Myometrial cell (primary cell): ENCODE results near the gene KIF5C. TPM values are rescaled to one million over a fixed set of nuclear protein-coding genes. Genes with fewer than 3 reads are reported as not detected.

Experiments
- total RNA-seq: library from RNA; depleted of rRNA; stranded (reverse); fragments of >200 nt; gene quantifications from 2 replicates; pipeline ENCODE4 v1.2.3, GENCODE V29; 2015

The KIF5C gene
- 0.18 and 0.29 TPM in 2 replicates for total RNA-seq

DNA sequence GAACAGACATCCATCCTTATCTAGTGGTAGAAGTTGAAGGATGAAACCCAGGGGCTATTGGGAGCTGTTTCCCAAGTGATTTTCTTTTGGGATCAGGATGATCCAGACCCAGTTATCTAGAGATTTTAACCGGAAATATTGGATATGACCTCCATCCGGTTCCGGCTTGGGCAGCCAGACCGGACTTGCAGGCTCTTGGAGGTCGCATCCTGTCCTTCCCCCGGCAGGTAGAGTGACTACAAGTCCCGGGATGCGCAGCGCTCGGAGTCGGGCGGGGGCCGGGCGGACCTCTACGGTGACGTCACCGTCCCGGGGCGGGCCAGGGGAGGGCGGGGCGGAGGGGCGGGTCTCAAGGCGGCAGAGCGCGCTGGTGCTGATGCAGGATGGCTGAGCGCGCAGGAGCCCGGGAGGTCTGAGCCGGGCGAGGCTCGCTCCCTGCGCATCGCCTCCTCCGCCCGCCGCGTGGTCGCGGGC, at the start of gene KIF5C:
KIF5C (plus strand) TSS at position 360 of the 474 bp plus-strand sequence. CDS start 391 bp downstream, outside the sequence.

DNA sequence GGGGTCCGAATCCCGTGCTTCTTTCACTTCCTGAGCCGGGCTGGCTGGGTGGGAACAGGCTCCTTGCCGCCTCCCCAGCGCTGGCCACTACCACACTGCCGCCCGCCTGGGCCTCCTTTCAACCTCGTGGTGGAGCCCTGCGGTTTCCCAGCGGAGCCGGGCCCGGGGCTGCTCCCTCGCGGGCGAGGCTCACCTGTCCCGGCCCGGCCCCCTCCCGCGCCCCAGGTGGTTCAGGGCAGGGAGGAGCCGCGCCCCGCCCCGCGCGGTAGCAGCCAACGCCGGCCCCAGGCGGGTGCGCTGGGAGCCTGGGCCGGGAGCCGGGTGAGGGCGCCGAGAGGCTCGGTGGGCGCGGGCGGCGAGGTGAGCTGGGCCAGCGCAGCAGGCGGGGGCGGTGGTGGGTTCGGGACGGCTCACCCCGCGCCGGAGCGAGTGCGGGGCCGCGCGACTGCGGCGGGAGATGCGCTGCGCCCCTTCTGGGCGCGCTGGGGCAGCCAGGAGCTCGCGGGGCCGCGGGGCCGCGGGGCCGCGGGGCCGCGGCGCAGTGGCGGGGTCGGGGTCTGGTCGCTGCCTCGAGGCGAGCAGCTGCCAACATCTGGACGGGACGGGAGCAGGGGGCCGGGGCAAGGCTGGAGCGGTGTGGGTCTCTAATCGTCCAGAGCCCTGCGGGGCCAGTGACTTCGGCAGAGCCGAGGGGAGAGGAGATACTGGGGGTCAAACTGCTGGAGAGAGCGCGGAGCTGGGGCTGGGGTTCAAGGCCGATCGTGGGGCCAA, 163.6 kb downstream of the KIF5C start, which contains the start of gene LYPD6B:
LYPD6B (plus strand) TSS at position 258 of the 771 bp plus-strand sequence. CDS start 92,250 bp downstream, outside the sequence.

Other genes starting within 250 kb of the KIF5C start
- 8.6 and 9.0 TPM in 2 replicates for gene EPC2, start 230.5 kb upstream of the KIF5C start, total RNA-seq
- gene LYPD6B, start 163.5 kb downstream of the KIF5C start, total RNA-seq = not detected in 2 replicates